Heart right ventricle (tissue), 16 donors: ENCODE data around the gene PFKL. TPM values are rescaled to one million over a fixed set of nuclear protein-coding genes. Genes with fewer than 3 reads are reported as not detected.

Experiments used
- ATAC-seq, 8 donors: fragments of 200-7000 bp; cut with Tn5 transposase; one replicate each; pipeline ENCODE4 v1.9.1; 2020; ENCODE audit warnings: mild to moderate bottlenecking in 8 of 8, moderate library complexity in 8 of 8, moderate number of reproducible peaks in 1 of 8
- DNase-seq, 2 donors: peaks; one replicate each; pipeline ENCODE4 v3.0.0-alpha.2; 2020
- H3K27ac ChIP-seq, 10 donors: fragments of 200-600 bp; sonication (generic) in 2 of 10; one replicate each; pipeline versions ENCODE4 v1.5.0 to v1.8.0; 2020 to 2022; ENCODE audit warnings: mild to moderate bottlenecking in 3 of 10
- H3K27me3 ChIP-seq, 7 donors: fragments of 200-600 bp; one replicate each; pipeline ENCODE4 v1.8.0; 2021 to 2022; ENCODE audit warnings: mild to moderate bottlenecking in 2 of 7
- H3K36me3 ChIP-seq, 9 donors: fragments of 200-600 bp; sonication (generic) in 1 of 9; one replicate each; pipeline versions ENCODE4 v1.5.0 to v1.8.0; 2020 to 2022; ENCODE audit warnings: mild to moderate bottlenecking in 2 of 9
- H3K4me1 ChIP-seq, 9 donors: fragments of 200-600 bp; sonication (generic) in 1 of 9; one replicate each; pipeline versions ENCODE4 v1.5.0 to v1.8.0; 2020 to 2022; ENCODE audit warnings: mild to moderate bottlenecking in 4 of 9
- H3K4me3 ChIP-seq, 10 donors: fragments of 200-600 bp; sonication (generic) in 2 of 10; one replicate each; pipeline versions ENCODE4 v1.5.0 to v1.8.0; 2020 to 2022; ENCODE audit warnings: mild to moderate bottlenecking in 7 of 10, moderate library complexity in 2 of 10
- H3K9me3 ChIP-seq, 11 donors: fragments of 200-600 bp in 10 of 11; sonication (generic) in 2 of 11; one replicate each; pipeline versions ENCODE4 v1.5.0 to v1.8.0; 2013 to 2022; ENCODE audit warnings: mild to moderate bottlenecking in 2 of 11, control low read depth in 1 of 11, moderate library complexity in 1 of 11
- WGBS, 2 donors: extraction: QIAGEN DNeasy Blood & Tissue Kit; methylation state at CpG; one replicate each; pipeline ENCODE4 v1.1.7; 2013; ENCODE audit warnings: inconsistent platforms in 1 of 2; 5-methylcytosine and 5-hydroxymethylcytosine counted together
- intact Hi-C, 10 donors: fragments of 100-400 bp; cut with DNase I; formaldehyde crosslinking; loops; one replicate each; pipeline versions ENCODE4 v1.11.1 to v1.14.2; 2022
- polyA plus RNA-seq, 2 donors: library from polyadenylated mRNA; stranded (reverse); fragments of 200-250 nt; gene quantifications; one replicate each; pipeline ENCODE4 v1.2.3, GENCODE V29; 2013
- total RNA-seq, 10 donors: library from RNA; stranded (reverse); fragmentation: NEBNext Ultra II Directional in 3 of 10; extraction: Animal tissue kit (Norgen Biotek cat#: 25700) in 3 of 10; gene quantifications; one replicate each; pipeline versions ENCODE4 v1.2.1 to v1.2.4, GENCODE V29; 2021 to 2023
- TF ChIP-seq, protein P1 (sequence below), 9 donors: fragments of 200-600 bp; sonication (generic) in 2 of 9; IDR thresholded peaks; one replicate each; pipeline versions ENCODE4 v1.5.0 to v1.8.0; 2021 to 2022; ENCODE audit warnings: antibody characterized with exemption in 9 of 9, mild to moderate bottlenecking in 5 of 9, moderate library complexity in 1 of 9
- donor health status: Arrhythmogenic right ventricular cardiomyopathy.
- donor health status: ischemic (EF 13 %, LVEDD 7.1; RV severe dilation, severe dysfunction).
- donor health status: healthy with polysubstance abuse.
- donor health status: DM: no; HTN: yes; CAD: no.
- donor health status: DM: no; HTN: no; CAD: no.
- donor health status: ischemic (EF 25% LVEDD 6.9; RV normal size, moderate dysfunction).
- donor health status: ischemic (EF 25% LVEDD 5.7; RV mildly dilated, moderate dysfunction).
- donor health status: healthy.
- donor health status: DM: yes; HTN: yes; CAD: no.
- donor health status: Ischemic cardiomyopathy.
- donor health status: ischemic (EF 35%, LVEDD 5.7; RV mildly dilated, moderate dysfunction).
- donor health status: nonischemic (EF 11% LVEDD 7.7; RV severe dilation, severe dysfunction).
- donor health status: DM: yes; HTN: yes; CAD: no.
- donor health status: PGD.
- donor health status: ischemic (EF 29% LVEDD 5.4; RV normal size, mild dysfunction).
- donor health status: nonischemic (EF 23%, LVEDD 6.1; RV moderate dilation, normal function).

Gene PFKL
- total and polyA plus RNA-seq, 12 donors = 34.7 to 84.4 (median 43.8) TPM

- 83 to 91% methylated on average over 29 to 33 of the region's 33 CpGs for WGBS, 2 donors
- TF ChIP-seq, protein P1, sequence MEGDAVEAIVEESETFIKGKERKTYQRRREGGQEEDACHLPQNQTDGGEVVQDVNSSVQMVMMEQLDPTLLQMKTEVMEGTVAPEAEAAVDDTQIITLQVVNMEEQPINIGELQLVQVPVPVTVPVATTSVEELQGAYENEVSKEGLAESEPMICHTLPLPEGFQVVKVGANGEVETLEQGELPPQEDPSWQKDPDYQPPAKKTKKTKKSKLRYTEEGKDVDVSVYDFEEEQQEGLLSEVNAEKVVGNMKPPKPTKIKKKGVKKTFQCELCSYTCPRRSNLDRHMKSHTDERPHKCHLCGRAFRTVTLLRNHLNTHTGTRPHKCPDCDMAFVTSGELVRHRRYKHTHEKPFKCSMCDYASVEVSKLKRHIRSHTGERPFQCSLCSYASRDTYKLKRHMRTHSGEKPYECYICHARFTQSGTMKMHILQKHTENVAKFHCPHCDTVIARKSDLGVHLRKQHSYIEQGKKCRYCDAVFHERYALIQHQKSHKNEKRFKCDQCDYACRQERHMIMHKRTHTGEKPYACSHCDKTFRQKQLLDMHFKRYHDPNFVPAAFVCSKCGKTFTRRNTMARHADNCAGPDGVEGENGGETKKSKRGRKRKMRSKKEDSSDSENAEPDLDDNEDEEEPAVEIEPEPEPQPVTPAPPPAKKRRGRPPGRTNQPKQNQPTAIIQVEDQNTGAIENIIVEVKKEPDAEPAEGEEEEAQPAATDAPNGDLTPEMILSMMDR (IDR thresholded peaks at IDR 0.05) = no peak
These were observed 8.5 kb upstream of the PFKL start for GRCh38 chr21:44291078-44291935.

DNA sequence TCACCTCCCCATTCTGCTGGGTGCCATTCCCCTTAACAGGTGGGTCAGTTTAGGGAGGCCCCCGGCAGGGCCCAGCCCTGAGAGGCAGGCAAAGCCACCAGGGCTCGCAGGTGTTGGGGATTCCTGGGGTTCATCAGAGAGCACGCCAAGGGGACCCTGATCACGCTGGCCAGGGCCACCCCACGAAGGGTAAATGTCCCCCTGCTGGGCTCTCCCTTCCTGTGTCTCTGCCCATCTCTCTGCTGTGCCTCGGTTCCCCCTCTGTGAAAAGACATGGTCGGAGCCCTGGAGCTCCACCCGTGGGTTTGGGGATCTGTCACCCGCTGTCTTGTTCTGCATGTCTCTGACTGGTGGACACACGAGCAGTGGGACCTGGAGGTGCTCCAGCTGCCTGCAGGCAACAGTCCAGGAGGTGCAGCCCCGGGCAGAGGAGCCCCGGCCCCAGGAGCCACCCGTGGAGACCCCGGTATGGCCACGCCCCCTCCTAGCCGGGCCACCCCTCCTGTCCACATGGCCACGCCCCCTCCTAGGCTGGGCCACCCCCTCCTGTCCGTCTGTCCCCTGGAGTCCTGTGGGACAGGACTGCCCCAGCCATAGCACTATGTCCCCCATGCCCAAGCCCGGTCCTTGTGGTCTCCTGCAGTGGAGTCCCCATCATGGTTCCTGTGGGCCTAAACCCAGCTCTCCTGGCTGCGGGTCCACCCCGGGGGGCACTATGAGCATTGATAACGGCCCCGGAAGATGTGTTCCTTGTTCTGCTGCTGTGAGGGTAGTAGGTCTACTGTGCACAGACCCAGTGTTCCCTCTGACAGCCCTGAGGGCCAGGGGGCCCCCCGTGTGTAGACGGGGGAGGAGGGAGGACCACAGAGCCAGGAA lies 7.7 kb upstream of the PFKL start:
- intact Hi-C loops = no loop called here
- H3K36me3 ChIP-seq = no peaks in the 10 kb centered on the region
- TF ChIP-seq, protein P1 (IDR thresholded peaks at IDR 0.05) = no peak
- no peaks in the 10 kb centered on the region for H3K9me3 ChIP-seq
- H3K27me3 ChIP-seq = peaks cover 0 to 10% (median 3%) of the 10 kb centered on the region in 7 donors
- ATAC-seq (no peak), DNase-seq (peak in 1 of 2 donors; percentile 20)
- 61 to 62% methylated on average over 25 of the region's 25 CpGs for WGBS, 2 donors
- no peak overlapping the region for H3K27ac ChIP-seq
- peaks cover 6 to 21% (median 17%) of the 10 kb centered on the region in 9 donors for H3K4me1 ChIP-seq
- no peak overlapping the region for H3K4me3 ChIP-seq

More at GRCh38 chr21:44291078-44291935, 8.5 kb upstream of the PFKL start:
- Histone ChIP-seq H3K27me3 (peaks cover 0 to 19% (median 12%) of the 10 kb centered on the region in 7 donors), H3K27ac (no peak overlapping the region), H3K4me1 (peaks cover 5 to 19% (median 14%) of the 10 kb centered on the region in 9 donors), H3K9me3 (no peaks in the 10 kb centered on the region), H3K4me3 (no peak overlapping the region), H3K36me3 (no peaks in the 10 kb centered on the region)
- ATAC-seq = no peak
- DNase-seq = no peak
- intact Hi-C loops = no loop called here

DNA sequence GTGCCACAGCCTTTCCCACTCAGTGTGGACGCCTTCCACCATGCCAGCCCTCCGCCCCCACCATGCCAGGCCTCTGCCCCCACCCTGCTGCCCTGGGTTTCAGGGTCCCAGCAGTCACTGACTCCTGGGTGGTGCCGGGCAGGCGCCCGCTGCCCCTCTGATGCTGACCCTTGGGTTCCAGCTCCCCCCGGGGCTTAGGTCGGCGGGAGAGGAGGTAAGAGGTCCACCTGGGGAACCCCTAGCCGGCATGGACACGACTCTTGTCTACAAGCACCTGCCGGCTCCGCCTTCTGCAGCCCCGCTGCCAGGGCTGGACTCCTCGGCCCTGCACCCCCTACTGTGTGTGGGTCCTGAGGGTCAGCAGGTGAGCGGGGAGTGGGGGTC lies 7.0 kb upstream of the PFKL start:
- peak in 1 of 2 donors; percentile 10 for DNase-seq
- H3K27me3 ChIP-seq = peaks cover 0 to 7% (median 0%) of the 10 kb centered on the region in 7 donors
- TF ChIP-seq, protein P1 (IDR thresholded peaks at IDR 0.05) = no peak
- WGBS, 2 donors = 89 to 94% methylated on average over 15 of the region's 15 CpGs
- no peaks in the 10 kb centered on the region for H3K9me3 ChIP-seq
- no peak overlapping the region for H3K27ac ChIP-seq
- intact Hi-C loops = no loop called here
- no peaks in the 10 kb centered on the region for H3K36me3 ChIP-seq
- peaks cover 9 to 28% (median 23%) of the 10 kb centered on the region in 9 donors for H3K4me1 ChIP-seq
- ATAC-seq = no peak
- no peak overlapping the region for H3K4me3 ChIP-seq

DNA sequence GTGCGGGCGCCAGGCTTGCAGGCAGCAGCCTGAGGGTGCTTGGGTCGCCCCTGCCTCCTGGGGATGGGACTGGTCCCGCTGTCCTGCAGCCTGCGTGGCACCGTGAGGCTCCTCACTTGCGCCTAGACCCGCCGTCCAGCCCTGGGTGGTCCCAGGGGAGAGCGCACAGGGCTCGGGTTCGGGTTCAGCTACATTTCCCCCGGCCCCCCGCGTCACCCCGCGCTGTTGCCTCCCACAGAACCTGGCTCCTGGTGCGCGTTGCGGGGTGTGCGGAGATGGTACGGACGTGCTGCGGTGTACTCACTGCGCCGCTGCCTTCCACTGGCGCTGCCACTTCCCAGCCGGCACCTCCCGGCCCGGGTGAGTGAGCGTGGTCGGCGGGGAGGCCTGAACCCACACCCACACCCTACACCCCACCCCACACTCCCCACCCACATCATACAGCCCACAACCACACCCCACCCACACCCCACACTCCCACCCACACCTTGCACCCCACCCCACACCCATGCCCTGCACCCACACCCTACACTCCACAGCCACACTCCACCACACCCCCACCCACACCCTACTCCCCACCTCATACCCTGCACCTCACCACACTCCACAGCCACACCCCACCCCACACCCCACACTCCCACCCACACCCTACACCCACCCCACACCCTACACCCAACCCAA lies 6.2 kb upstream of the PFKL start:
- peaks cover 0 to 7% (median 0%) of the 10 kb centered on the region in 7 donors for H3K27me3 ChIP-seq
- intact Hi-C loops = no loop called here
- H3K4me3 ChIP-seq = no peak overlapping the region
- ATAC-seq (no peak), DNase-seq (peak in 1 of 2 donors; percentile 20)
- no peaks in the 10 kb centered on the region for H3K36me3 ChIP-seq
- no peaks in the 10 kb centered on the region for H3K9me3 ChIP-seq
- WGBS, 2 donors = 89 to 92% methylated on average over 33 of the region's 33 CpGs
- peaks cover 9 to 30% (median 25%) of the 10 kb centered on the region in 9 donors for H3K4me1 ChIP-seq
- H3K27ac ChIP-seq = no peak overlapping the region
- TF ChIP-seq, protein P1 (IDR thresholded peaks at IDR 0.05) = no peak
